Brain microvascular endothelial cell (primary cell): ENCODE results near the gene DNAH6.

ENCODE experiments used
- DNase-seq: peaks from one replicate; pipeline ENCODE4 v3.0.0-alpha.2; 2020
- H3K27ac ChIP-seq: fragments of 250-450 bp; sonication (Bioruptor Pico); 2 replicates; pipeline ENCODE4 v1.5.1; 2020; ENCODE audit warnings: mild to moderate bottlenecking, moderate library complexity
- H3K27me3 ChIP-seq: fragments of 250-450 bp; sonication (Bioruptor Pico); replicated peaks from 2 replicates; pipeline ENCODE4 v1.5.1; 2020; ENCODE audit warnings: mild to moderate bottlenecking
- H3K36me3 ChIP-seq: fragments of 250-450 bp; sonication (Bioruptor Pico); replicated peaks from 2 replicates; pipeline ENCODE4 v1.5.1; 2020; ENCODE audit warnings: mild to moderate bottlenecking
- H3K4me3 ChIP-seq: 2 replicates; pipeline ENCODE4 v1.5.1; 2011; ENCODE audit warnings: low read depth, mild to moderate bottlenecking, control low read depth, low read length, moderate library complexity
- in situ Hi-C: cut with HindIII; loops from 2 replicates; pipeline ENCODE4 v1.10.0; 2017; ENCODE audit warnings: low sequenced_read_pairs, low pct_ligation_motif_present
- TF ChIP-seq, protein P1 (sequence below): IDR thresholded peaks from 2 replicates; pipeline ENCODE4 v1.5.1; 2011; ENCODE audit warnings: low read depth, mild to moderate bottlenecking, moderate library complexity, low read length, control low read depth, inconsistent platforms; ENCODE audit errors: missing control alignments

DNAH6 gene

DNA sequence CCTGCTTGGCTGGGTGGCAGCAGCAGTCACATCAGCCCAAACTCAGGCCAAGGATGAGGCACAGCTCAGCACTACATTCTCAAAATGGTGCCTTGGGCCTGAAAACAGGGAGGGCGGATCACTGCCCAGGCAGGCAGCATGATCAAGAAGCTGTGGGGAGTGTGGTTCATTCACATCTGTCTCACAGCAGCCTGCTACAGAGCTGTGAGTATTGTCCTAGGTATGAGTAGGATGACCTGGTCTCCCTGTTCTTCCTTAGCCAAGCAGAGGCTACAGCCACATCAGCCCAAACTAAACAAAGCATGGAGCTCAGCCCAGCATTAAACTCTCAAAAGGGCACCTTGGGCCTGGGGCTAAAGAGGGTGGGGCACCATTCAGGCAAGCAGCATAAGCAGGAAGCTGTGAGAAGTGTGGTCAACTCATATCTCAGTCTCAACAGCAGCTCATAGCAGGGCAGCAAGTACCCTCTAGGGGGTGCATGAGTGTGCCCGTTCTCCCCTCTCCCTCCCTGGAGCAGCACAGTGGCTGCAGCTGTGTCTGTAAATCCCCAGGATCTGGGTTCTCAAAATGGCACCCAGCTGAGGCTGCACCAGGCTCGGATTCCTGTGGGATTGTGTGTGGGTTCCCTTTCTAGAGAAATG lies 225.0 kb downstream of the DNAH6 start:
- DNase-seq: peak; percentile 3
- TF ChIP-seq, protein P1, sequence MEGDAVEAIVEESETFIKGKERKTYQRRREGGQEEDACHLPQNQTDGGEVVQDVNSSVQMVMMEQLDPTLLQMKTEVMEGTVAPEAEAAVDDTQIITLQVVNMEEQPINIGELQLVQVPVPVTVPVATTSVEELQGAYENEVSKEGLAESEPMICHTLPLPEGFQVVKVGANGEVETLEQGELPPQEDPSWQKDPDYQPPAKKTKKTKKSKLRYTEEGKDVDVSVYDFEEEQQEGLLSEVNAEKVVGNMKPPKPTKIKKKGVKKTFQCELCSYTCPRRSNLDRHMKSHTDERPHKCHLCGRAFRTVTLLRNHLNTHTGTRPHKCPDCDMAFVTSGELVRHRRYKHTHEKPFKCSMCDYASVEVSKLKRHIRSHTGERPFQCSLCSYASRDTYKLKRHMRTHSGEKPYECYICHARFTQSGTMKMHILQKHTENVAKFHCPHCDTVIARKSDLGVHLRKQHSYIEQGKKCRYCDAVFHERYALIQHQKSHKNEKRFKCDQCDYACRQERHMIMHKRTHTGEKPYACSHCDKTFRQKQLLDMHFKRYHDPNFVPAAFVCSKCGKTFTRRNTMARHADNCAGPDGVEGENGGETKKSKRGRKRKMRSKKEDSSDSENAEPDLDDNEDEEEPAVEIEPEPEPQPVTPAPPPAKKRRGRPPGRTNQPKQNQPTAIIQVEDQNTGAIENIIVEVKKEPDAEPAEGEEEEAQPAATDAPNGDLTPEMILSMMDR: peak; percentile 60
- Histone ChIP-seq H3K36me3 (no peaks in the 10 kb centered on the region), H3K27ac (no peak overlapping the region), H3K4me3 (no peak overlapping the region), H3K27me3 (peaks cover 2% of the 10 kb centered on the region)
- in situ Hi-C loops: no loop called here

DNA sequence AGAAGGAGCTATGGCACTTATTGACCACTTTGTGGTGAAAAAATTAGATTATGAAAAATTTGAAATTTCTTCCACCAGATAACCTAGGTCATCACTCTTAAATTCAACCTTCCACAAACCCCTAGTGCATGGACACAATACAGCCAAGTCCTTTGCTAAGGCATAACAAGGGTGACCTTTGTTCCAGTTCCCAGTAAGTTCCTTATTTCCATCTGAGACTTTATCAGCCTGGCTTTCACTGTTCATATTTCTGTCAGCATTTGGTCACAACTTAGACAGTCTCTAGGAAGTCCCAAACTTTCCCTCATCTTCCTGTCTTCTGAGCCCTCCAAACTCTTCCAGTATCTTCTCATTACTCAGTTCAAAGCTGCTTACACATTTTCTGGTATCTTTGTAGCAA lies 232.0 kb downstream of the DNAH6 start:
- Histone ChIP-seq H3K27me3 (no peaks in the 10 kb centered on the region), H3K36me3 (no peaks in the 10 kb centered on the region), H3K4me3 (no peak overlapping the region), H3K27ac (no peak overlapping the region)
- in situ Hi-C loops: no loop called here
- DNase-seq: no peak
- TF ChIP-seq, protein P1: no peak

- Histone ChIP-seq H3K4me3 (no peak overlapping the region), H3K36me3 (no peaks in the 10 kb centered on the region), H3K27me3 (no peaks in the 10 kb centered on the region), H3K27ac (no peak overlapping the region)
- TF ChIP-seq, protein P1: no peak
- in situ Hi-C loops: no loop called here
- DNase-seq: no peak
These were observed 233.1 kb downstream of the DNAH6 start for GRCh38 chr2:84749442-84749841.

DNA sequence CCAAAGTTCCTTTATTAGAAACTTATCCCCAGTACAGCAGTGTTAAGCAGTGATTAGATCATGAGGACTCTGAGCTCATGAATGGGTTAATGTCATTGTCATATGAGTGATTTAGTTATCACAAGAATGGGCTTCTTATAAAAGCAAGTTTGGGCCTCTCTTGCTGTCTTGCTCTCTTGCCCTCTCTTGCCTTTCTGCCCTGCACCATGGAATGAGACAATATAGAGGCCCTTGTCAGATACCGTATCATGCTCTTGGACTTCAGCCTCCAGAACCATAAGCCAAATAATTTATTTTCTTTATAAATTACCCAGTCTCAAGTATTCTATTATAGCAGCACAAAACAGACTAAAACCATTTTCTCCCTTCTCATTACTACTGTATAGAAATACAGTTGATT lies 238.8 kb downstream of the DNAH6 start:
- H3K4me3 ChIP-seq: no peak overlapping the region
- TF ChIP-seq, protein P1: no peak
- H3K27ac ChIP-seq: no peak overlapping the region
- no peaks in the 10 kb centered on the region for H3K36me3 ChIP-seq
- in situ Hi-C loops: no loop called here
- DNase-seq: no peak
- H3K27me3 ChIP-seq: no peaks in the 10 kb centered on the region

DNA sequence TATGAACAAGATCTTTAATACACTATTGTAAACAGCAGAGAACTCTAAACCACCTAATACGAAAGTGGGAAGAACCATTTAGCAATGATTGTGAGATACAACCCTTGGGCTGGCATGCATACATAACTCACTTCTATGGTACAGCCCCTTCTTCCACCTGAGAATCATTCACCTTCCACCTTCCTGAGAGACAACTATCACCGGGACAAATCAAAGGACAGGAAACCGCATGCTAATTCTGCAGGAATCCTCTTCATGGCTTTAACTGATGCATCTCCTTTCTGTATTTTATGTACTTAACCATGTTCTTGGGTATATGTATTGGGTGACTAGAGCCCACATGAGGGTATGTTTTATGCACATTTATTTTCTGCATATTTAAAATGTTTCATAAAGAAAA lies 241.3 kb downstream of the DNAH6 start:
- no peaks in the 10 kb centered on the region for H3K27me3 ChIP-seq
- H3K4me3 ChIP-seq: no peak overlapping the region
- no peaks in the 10 kb centered on the region for H3K36me3 ChIP-seq
- H3K27ac ChIP-seq: no peak overlapping the region
- in situ Hi-C loops: no loop called here
- no peak for DNase-seq
- TF ChIP-seq, protein P1: no peak

DNA sequence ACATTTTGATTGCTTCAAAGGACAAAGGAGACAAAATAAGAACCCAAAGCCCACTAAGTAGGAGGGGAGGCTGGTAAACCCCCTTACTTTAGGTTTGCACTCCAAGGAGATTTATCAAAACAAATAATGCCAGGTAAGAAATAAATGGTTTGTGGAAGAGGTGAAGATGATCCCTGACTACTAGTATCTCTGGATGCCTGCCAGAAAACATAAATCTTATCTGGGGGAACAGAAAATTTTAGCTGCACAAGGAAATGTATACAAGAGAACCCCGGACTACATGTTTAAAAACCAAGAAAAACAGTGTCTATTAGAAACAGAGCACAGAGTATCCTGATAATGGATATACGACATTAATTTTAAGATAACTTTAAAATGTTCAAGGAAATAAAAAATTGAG lies 250.5 kb downstream of the DNAH6 start:
- DNase-seq: no peak
- Histone ChIP-seq H3K27me3 (no peaks in the 10 kb centered on the region), H3K27ac (no peak overlapping the region), H3K36me3 (no peaks in the 10 kb centered on the region), H3K4me3 (no peak overlapping the region)
- TF ChIP-seq, protein P1: no peak
- in situ Hi-C loops: no loop called here
